HG02870 (cell line): Measurements from ENCODE around the gene NMT1.

Experiments
- ATAC-seq: cut with Tn5 transposase; IDR thresholded peaks from one replicate; pipeline ENCODE4 v1.9.1; 2021; ENCODE audit warnings: mild to moderate bottlenecking, moderate library complexity; ENCODE audit not compliant: unreplicated experiment

The NMT1 gene

DNA sequence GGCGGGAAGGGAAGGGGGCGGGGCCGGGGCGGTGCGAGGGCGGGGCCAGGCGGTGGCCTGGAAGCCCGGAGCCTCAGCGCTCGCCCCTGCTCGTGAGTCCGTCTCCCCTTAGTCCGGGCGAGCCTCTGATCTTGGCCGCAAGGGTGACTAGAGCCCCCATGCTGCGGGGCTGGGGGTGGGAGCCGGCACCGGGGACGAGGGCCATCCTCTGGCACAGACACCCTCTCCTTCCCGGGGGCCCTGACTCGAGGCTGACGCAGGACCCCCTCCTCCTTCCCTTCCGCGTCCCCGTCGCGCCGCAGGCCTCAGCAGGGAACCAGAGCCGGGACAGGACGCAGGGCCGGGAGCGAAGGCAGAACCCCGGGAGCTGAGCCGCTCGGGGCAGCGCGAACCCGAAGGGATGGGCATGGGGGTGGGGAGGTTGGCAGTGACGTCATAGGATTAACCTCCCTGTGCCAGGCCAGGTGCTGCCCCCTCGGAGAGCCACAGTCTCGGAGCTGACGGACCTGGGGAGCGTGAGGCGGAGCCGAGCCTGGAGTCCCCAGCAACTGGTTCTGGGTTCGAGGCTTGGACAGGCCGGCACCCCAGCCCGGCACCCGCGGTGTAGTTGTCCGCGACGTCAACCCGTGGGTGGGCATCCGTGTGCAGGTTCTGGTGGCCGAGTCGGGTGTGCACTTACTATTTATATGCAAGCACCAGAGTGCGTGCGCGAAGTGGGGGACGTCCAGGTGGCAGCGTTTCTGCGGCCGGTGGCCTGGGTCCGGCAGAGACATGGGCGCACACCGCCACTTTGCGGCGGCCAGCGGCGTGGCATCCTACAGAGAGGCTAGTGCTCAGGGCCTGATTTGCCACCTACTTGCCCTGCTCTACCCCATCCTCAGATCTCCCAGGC is 71.7 kb downstream of the NMT1 start:
- no peak for ATAC-seq

DNA sequence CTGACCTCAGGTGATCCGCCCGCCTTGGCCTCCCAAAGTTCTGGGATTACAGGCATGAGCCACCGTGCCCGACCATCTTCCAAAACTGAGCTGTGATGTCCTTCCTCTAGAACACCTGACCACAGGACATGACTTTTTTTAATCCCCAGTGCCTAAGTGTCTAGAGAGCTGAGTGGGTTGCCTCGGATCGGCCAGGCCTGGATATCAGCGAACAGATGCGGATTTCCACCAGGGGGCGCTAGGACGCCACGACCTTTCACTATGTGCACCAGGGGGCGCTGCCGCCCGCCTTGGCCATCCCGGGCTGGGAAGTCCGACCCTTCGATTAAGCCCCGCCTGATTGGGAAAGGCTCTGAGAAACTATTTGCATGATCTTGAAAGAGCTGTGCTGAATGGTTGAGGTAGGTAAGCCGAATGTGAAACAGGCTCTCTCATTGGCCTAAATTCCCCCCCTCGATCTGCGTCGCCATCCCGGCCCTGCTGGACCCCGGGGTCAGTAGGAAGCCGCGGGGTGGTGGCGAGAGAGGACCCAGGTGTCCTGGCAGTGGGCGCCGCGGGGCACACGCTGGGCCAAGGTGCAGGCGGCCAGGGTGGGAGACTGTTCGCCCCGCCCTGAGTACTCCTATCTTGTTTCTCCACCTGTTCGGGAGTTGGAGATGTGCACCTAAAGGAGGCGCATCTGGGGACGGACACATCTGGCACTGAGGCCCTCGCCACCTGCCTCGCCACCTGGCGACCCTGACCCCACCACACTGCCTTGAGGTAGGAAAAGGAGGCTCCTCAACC is 74.3 kb downstream of the NMT1 start, which contains the start of gene ACBD4:
ACBD4 (plus strand) TSS at position 496 of the 786 bp plus-strand sequence. CDS start 458 bp downstream, outside the sequence.
- ATAC-seq, result peak; percentile 84

DNA sequence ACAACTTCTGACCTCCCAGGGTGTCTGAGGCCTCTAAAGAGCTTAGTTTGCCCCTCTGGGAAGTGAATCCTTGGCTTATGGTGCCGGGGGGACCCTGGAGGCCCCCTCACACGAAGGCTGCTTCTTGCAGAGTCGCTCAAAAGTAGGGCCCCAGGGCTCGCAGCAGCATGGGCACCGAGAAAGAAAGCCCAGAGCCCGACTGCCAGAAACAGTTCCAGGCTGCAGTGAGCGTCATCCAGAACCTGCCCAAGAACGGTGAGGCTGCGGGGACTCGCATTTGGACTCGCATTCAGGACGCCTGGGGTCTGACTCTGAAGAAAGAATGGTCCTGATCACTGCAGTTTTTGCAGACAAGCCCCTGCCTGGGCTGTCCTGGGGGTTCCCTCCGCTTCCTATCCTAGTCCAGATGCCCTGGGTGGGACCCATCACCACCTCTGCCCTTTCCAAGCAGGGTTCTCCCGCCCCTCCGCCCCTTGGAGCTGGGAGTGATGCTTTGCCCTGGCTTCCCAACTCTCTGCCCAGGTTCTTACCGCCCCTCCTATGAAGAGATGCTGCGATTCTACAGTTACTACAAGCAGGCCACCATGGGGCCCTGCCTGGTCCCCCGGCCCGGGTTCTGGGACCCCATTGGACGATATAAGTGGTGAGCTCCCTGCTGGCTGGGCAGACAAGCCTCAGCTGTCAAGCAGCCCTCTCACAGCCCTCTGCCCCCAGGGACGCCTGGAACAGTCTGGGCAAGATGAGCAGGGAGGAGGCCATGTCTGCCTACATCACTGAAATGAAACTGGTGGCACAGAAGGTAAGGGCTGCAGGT is 75.1 kb downstream of the NMT1 start:
- no peak for ATAC-seq

DNA sequence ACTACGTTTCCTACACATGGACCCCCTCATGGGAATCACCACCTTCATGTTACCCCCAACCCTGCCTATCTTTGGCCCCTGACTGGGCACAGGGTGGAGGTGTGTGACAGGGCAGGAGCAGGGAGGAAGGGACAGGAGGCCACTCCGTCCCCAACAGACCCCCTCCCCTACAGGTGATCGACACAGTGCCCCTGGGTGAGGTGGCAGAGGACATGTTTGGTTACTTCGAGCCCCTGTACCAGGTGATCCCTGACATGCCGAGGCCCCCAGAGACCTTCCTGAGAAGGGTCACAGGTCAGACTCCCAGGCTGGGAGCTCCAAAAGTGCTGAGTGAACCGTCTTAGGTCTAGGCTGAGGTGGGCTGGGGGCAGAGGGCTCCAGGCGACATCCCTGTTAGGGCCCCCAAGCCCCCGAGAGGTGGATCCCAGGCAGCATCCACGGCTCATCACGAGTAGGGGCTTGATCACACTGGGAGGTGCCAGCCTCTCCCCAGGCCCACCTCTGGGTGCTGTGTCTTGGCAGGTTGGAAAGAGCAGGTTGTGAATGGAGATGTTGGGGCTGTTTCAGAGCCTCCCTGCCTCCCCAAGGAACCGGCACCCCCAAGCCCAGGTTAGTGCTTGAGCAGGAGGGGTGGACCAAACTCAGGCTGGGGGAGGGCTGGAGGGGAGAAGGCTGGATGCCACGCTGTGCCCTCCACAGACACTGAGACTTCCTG is 75.9 kb downstream of the NMT1 start:
- ATAC-seq, result no peak

DNA sequence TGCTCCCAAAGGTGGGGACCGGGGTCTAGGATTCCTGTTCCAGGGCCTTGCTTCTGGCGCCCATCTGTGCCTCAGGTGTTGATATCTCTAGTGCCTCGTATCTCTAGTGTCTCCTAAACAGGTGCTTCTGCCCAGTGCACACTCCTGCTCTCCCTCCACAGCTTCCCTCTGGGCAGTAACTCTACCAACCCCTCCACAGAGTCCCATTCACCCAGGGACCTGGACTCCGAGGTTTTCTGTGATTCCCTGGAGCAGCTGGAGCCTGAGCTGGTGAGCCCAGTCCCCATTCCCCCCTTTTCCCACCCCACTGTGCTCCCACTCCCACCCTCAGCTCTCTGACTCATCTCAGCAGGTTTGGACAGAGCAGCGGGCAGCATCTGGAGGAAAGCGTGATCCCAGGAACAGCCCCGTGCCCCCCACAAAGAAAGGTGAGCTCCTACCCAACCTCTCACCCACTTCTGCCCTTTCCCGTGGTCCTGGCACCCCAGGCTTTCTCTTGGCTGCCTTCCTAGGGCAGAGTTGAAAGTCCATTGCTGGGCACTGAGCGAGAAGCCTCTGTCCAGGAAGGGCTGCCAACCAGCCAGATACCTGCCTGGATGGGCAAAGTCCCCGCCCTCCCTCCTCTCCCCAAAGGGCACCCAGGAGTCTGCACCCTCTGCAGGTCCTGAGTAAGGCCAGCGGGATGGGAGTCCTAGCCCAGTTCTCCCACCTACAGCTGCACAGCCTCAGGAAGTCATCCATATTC is 76.6 kb downstream of the NMT1 start:
- ATAC-seq, result no peak

DNA sequence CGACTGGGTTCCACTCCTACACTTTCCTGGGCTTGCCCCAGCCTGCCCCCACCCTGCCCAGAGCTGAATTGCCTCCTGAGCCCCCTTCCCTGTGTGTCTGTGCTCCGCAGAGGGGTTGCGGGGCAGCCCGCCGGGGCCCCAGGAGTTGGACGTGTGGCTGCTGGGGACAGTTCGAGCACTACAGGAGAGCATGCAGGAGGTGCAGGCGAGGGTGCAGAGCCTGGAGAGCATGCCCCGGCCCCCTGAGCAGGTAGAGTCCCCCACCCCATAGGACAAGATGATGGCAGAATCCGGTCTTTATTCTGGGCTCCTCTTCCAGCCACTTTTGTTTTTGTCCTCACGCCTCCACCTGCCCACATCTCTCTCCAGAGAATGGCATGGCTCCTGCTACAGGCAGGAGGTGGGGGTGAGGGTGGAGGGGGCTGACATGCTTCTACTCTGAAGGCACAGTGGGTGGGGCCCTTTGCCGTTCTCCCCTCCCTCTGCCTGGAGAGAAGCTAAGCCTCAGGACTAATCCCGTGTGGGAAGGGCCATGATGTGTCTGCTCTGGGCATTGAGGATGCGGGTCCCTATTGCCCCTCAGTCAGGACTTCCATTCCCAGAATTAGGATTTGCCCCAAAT is 77.9 kb downstream of the NMT1 start:
- ATAC-seq, result no peak

DNA sequence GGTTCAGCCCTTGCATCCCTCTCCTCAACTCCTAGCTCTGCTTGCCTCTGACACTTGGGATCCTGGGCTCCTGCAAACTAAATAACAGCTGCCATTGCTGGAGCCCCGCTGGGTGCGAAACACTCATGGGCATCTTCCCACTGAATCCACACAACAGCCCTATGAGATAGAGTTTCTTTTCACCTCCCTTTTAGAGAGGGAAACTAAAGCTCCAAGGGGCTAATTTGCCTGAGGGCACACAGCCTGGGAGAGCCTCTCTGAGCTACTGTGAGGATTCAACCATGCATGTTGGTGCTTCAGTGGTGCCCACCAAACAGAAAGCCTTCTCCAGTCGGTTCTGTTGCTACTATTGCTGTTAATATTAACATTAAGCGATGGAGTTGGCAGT is 78.4 kb downstream of the NMT1 start:
- no peak for ATAC-seq

DNA sequence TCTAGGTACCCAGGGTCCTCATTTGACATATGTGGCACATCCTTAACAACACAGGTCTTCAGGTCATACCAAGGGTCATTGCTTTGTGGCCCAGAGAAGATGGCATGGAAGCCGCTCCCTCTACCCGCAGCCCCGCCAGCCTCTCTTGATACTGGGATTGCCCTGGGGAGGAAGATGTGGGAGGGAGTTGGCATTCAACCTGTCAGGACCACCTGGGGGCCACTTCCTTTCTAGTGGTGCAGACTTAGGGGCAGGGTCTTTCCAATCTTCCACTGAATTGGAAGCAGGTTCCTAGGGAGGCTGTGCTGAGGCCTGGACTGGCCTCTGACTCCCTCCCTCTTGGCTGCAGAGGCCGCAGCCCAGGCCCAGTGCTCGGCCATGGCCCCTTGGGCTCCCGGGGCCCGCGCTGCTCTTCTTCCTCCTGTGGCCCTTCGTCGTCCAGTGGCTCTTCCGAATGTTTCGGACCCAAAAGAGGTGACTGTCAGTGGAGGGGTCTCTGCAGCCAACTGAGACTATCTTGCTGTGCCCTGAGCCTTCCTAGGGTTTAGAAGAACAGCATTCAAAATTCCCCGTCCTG is 82.1 kb downstream of the NMT1 start:
- ATAC-seq, result no peak

DNA sequence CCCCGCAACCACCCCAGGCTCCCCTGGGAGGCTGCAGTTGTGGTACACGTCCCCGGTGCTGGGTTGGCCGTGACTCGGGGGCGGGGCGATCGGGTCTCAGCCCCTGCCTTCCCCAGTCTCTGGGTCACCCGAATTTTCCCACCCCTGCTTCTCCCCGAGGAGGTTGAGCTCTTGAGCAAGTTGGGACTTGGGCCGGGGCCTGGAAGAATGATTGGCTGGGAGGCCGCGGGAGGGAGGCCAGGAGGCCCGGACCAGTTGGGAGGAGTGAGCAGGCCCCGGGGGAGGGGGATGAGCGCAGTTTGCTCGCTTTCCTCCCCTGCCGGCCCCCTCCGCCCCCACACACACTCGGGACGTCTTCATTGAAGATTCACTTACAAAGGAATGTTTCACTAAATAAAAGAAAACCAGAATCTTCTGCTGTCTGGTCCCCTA is 82.7 kb downstream of the NMT1 start:
- no peak for ATAC-seq

DNA sequence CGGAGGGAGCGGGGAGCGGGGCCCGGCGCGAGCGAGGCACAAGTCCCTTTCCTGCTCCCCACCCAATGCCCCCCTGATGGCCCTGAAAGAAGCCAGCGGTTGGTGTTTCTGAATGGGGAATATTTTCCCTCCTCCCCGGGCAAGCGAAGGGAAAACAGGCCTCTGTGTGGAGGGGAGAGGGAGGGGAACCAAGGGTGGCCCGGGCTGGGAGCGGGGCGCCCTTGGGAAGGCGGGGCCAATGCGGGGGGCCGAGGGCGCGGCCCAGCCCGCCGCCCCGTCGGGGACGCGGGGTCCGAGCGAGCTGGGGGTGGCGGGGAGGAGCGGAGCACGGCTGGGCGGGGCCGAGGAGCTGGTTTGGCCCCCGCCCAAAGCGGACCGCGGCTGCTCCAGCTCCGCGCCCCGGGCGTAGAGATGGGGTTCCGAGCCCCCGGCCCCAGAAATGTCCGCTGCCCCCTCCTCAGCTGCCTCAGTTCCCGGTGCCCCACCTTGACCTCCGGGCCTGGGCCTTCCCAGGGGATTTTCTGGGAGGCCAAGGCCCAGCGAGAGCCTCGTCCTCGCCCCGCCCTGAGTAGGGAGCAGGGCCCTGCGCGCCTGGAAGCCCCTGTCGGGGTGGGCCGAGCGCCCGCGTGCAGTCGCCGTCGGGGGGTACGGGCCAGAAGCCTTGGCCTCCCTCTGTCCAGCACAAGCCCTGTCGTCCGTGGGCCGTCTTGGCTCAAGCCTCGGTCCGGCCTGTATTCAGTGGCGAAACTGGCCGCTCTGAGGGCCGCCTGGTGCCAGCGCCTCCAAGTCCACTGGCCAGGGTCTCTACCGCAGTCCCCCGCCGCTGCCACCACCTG is 83.3 kb downstream of the NMT1 start:
- ATAC-seq, result no peak

DNA sequence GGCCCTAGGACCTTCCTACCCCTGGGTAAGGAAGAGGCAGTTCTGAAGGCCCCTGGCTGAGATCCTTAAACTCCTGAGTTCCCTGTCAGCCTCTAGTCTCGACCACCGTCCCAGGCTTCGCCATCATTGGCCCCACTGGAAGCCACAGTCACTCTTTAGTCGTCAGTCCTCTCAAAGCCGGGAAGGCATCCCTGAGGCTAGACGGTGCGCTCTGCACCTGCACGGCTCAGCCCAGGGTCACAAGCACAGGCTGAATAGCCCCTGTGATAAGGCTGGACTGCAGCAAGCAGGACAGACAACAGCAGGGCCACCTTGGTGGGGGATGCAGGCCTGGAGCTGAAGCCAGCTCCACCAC is 83.9 kb downstream of the NMT1 start:
- no peak for ATAC-seq

DNA sequence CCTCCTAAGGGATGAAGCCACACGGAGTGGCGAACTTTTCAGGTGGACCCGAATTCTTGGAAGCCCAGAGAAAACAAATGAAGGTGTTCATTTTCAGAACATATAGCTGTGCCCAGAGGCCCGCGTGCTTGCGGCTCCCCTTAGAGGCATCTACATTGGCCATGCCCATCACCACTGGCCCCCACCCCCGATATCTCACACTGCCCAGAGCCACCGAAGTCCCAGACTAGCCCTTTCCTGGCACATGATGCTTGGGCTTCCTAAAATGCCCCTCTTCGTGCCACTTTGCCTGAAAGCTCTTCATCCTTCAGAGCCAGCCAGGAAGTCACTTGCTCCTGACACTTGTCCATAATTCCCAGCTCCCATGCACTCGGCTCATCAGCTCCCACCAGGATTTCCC is 85.0 kb downstream of the NMT1 start:
- no peak for ATAC-seq

DNA sequence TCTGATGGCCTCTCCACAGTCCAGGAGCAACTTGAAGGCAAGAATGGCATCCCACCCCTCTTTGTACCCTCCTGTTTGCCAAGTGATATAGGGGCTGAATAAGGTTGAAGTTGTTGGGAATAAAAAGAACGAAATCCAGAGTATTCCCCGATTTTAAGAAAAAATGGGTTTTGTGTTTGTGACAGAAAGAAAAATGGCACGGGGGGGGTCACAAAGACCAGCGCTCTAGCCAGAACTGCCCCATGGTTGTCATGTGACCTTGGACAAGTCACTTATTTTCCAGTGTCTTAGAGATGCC is 85.4 kb downstream of the NMT1 start:
- ATAC-seq, result no peak

DNA sequence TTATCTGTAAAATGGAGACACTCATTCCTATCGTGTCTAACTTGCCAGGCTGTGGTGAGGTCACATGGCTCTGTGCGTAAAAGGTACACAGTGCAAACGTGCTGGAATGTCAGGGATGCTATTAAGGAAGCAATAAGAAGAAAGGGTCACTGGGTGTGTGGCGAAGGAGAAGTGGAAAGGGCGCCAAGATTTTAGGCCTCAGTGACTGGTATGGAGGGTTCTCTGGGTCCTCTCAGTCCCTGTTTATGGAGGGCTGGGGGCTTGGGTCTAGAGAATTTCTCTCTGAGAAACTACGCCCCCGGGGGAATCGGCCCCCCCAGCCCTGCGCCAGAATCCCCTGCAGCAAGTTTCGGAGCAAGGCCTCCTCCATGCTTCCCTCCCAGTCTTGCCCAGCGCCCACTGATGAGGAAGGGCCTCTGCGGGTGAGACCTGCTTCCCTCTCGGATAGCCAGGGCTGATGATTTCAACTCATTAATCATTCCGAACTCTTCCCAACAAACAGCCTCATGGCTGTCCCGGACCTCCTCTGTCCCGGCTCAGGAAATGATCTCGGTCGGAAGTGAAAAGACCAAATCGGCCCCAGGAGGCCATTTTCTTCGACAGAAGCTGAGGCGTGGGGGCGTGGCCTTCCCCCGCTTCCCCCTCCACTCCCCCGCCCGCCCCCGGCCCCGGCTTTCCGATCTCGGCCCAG is 85.9 kb downstream of the NMT1 start:
- ATAC-seq, result no peak

DNA sequence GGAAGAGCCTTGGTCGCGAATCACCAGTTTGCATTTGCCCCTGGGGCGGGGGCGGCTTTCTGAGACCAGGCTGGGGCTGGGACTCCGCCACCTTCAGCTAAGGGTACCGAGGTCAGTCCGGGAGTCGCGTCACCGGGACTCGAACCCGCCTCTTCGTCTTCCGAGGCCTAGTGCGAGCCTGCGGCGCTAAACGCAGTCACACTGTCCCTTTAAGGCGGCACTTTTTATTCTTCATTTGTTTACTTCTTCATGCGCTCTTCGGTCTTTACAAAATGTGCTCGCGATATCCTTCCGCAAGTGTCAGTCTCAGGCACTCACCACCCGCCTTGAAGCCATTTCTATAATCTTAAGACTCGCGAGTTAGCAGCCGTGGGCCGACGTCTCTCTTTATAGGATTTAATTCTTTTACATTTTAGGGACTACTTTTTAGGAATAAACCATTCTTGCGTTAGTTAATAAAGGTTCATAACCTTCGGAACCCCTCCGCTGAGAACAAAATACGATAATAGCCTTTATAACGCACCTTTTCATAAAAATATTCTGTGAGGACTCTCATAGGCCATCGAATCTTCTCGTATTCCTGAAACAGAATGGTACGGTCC is 86.6 kb downstream of the NMT1 start:
- ATAC-seq, result no peak

DNA sequence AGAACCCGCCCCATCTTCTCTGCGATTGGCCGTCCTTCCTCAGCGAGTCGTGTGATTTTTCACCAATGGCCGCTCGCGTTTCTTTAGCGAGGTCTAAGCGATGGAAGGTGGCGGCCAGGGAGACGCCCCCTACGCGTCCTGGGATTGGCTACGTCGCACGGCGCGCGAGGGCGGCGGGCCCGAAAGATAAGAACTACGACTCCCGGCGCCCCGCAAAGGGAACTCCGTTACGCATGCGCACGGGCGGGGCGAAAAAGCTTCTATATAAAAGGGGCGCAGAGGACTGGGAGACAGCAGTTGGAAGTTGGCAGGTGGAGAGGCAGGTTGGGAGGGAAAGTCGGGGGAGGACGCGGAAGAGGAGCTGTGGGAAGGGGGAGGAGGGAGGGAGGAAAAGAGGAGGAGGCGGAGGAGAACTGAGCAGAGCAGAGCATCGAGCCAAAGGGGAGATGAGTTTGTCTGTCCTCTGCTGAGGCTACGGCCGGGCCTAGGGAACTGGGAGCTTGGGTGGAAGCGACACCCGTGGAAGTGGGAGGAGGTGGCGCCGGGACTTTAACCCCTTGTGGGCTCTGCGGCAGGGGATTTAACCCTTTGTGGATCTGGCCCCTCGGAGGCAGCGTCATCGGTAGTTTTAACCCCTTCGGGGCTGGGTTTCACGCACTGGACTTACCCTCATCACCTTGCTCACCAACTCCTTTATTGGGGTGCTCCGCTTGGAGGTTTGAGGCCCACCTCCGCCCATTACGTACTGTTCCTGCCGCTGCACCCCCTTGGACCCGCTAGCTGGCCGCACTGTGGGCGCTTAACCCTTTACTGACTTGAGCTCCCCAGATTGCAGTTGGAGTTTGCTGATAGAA is 87.3 kb downstream of the NMT1 start, which contains the start of gene HEXIM1:
HEXIM1 (plus strand) TSS at position 293 of the 854 bp plus-strand sequence. CDS start 716 bp downstream, outside the sequence.
- ATAC-seq, result peak; percentile 56
